OCI-LY1 (cell line): ENCODE measurements around the gene DZANK1.

Experiments used
- H2AFZ ChIP-seq: fragments of 200-600 bp; sonication (generic), shearing (Covaris generic); 2 replicates; pipeline ENCODE4 v1.6.0; 2014; ENCODE audit warnings: antibody characterized with exemption, mild to moderate bottlenecking, low read length
- H3F3A ChIP-seq: fragments of 200-600 bp; sonication (generic), shearing (Covaris generic); 2 replicates; pipeline ENCODE4 v1.6.0; 2014; ENCODE audit warnings: mild to moderate bottlenecking, antibody characterized with exemption, low read length, moderate library complexity; ENCODE audit not compliant: insufficient read depth
- H3K27ac ChIP-seq: fragments of 200-600 bp; sonication (generic); 2 replicates; pipeline ENCODE4 v1.5.1; 2014; ENCODE audit warnings: low read length, mixed run types, mild to moderate bottlenecking, low read depth; ENCODE audit not compliant: poor library complexity, severe bottlenecking
- H3K27me3 ChIP-seq: fragments of 200-600 bp; sonication (generic); 2 replicates; pipeline ENCODE4 v1.6.0; 2014; ENCODE audit warnings: antibody characterized with exemption, mild to moderate bottlenecking, low read length, moderate library complexity; ENCODE audit not compliant: insufficient read depth
- H3K36me3 ChIP-seq: fragments of 200-600 bp; sonication (generic); 2 replicates; pipeline ENCODE4 v1.6.1; 2014; ENCODE audit warnings: mild to moderate bottlenecking, antibody characterized with exemption, low read length, moderate library complexity, mixed read lengths; ENCODE audit not compliant: insufficient read depth
- H3K4me1 ChIP-seq: fragments of 200-600 bp; sonication (generic); 2 replicates; pipeline ENCODE4 v1.5.1; 2014; ENCODE audit warnings: mild to moderate bottlenecking, low read length, moderate library complexity; ENCODE audit not compliant: insufficient read depth, severe bottlenecking
- H3K4me2 ChIP-seq: fragments of 200-600 bp; sonication (generic), shearing (Covaris generic); 2 replicates; pipeline ENCODE4 v1.6.1; 2014; ENCODE audit warnings: low read length
- H3K4me3 ChIP-seq: fragments of 200-600 bp; sonication (generic); 2 replicates; pipeline ENCODE4 v1.5.1; 2014; ENCODE audit warnings: low read length, low read depth, mild to moderate bottlenecking, mixed read lengths; ENCODE audit not compliant: poor library complexity, severe bottlenecking
- H3K79me2 ChIP-seq: fragments of 200-600 bp; shearing (Covaris generic); 2 replicates; pipeline ENCODE4 v1.6.1; 2016; ENCODE audit warnings: mixed run types, low read length, mixed read lengths; ENCODE audit not compliant: insufficient read depth
- H3K9ac ChIP-seq: fragments of 200-600 bp; sonication (generic), shearing (Covaris generic); 2 replicates; pipeline ENCODE4 v1.6.1; 2014; ENCODE audit warnings: mild to moderate bottlenecking, low read length, mixed read lengths
- H3K9me2 ChIP-seq: fragments of 200-600 bp; sonication (generic), shearing (Covaris generic); 2 replicates; pipeline ENCODE4 v1.6.1; 2014; ENCODE audit warnings: low read depth, mild to moderate bottlenecking, low read length, mixed read lengths
- H3K9me3 ChIP-seq: fragments of 200-600 bp; shearing (Covaris generic); 2 replicates; pipeline ENCODE4 v1.6.1; 2014; ENCODE audit warnings: low read length, mixed read lengths
- H4K20me1 ChIP-seq: fragments of 200-600 bp; sonication (generic), shearing (Covaris generic); 2 replicates; pipeline ENCODE4 v1.6.0; 2016; ENCODE audit warnings: mild to moderate bottlenecking, low read length; ENCODE audit not compliant: insufficient read depth
- EZH2 ChIP-seq: fragments of 200-600 bp; sonication (generic), shearing (Covaris generic); IDR thresholded peaks from 2 replicates; pipeline ENCODE4 v1.8.0; 2017; ENCODE audit warnings: borderline replicate concordance, mixed run types, mild to moderate bottlenecking, antibody characterized with exemption, low read length, moderate library complexity, mixed read lengths
- TF ChIP-seq, protein P1 (sequence below): fragments of 200-600 bp; sonication (generic), shearing (Covaris generic); IDR thresholded peaks from 2 replicates; pipeline ENCODE4 v1.5.1; 2017; ENCODE audit warnings: mild to moderate bottlenecking, antibody characterized with exemption, low read length, moderate library complexity, mixed read lengths

DZANK1 gene

GRCh38 chr20:18513208-18513607, 46.4 kb upstream of the DZANK1 start:
- Histone ChIP-seq H3K27me3 (no peaks in the 10 kb centered on the region), H3K9me3 (no peaks in the 10 kb centered on the region), H4K20me1 (no peaks in the 10 kb centered on the region), H3K79me2 (peaks cover 3% of the 10 kb centered on the region; the same call in 1 of the 2 replicates), H3K4me2 (no peak overlapping the region), H3K36me3 (peaks cover 72% of the 10 kb centered on the region), H3K9me2 (no peaks in the 10 kb centered on the region), H2AFZ (no peak overlapping the region), H3K9ac (no peak overlapping the region), H3K27ac (no peak overlapping the region), H3K4me1 (peaks cover 13% of the 10 kb centered on the region), H3K4me3 (no peak overlapping the region), H3F3A (no peaks in the 10 kb centered on the region)
- no peak for TF ChIP-seq EZH2
- TF ChIP-seq, protein P1, sequence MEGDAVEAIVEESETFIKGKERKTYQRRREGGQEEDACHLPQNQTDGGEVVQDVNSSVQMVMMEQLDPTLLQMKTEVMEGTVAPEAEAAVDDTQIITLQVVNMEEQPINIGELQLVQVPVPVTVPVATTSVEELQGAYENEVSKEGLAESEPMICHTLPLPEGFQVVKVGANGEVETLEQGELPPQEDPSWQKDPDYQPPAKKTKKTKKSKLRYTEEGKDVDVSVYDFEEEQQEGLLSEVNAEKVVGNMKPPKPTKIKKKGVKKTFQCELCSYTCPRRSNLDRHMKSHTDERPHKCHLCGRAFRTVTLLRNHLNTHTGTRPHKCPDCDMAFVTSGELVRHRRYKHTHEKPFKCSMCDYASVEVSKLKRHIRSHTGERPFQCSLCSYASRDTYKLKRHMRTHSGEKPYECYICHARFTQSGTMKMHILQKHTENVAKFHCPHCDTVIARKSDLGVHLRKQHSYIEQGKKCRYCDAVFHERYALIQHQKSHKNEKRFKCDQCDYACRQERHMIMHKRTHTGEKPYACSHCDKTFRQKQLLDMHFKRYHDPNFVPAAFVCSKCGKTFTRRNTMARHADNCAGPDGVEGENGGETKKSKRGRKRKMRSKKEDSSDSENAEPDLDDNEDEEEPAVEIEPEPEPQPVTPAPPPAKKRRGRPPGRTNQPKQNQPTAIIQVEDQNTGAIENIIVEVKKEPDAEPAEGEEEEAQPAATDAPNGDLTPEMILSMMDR: no peak

DNA sequence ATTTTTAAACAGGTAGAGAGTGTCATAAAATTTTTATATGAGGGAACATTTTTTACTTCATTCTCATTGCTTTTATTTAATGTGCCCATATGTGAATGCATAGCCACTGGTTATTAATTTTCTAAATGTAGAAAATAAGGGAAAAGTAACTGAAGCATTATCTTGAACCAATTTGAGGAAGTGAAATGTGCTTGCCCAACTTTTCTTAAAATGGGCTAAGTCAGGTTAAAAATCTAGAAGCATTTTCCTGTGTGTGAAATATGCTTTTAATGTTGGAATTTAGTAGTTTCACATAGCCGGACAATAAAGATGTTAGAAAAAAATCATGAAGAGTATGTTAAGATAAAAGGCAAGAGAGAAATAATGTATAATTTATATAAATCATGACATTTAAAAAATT, 44.7 kb upstream of the DZANK1 start:
- no peak overlapping the region for H3K4me2 ChIP-seq
- no peaks in the 10 kb centered on the region for H3F3A ChIP-seq
- no peak for TF ChIP-seq EZH2
- TF ChIP-seq, protein P1: no peak
- H3K9me3 ChIP-seq: no peaks in the 10 kb centered on the region
- no peak overlapping the region for H3K27ac ChIP-seq
- H3K9me2 ChIP-seq: no peaks in the 10 kb centered on the region
- no peaks in the 10 kb centered on the region for H3K27me3 ChIP-seq
- H3K4me3 ChIP-seq: no peak overlapping the region
- H3K36me3 ChIP-seq: peaks cover 62% of the 10 kb centered on the region
- H3K9ac ChIP-seq: no peak overlapping the region
- H3K4me1 ChIP-seq: peaks cover 18% of the 10 kb centered on the region
- H3K79me2 ChIP-seq: peaks cover 6% of the 10 kb centered on the region; the same call in 1 of the 2 replicates
- no peak overlapping the region for H2AFZ ChIP-seq
- H4K20me1 ChIP-seq: no peaks in the 10 kb centered on the region

DNA sequence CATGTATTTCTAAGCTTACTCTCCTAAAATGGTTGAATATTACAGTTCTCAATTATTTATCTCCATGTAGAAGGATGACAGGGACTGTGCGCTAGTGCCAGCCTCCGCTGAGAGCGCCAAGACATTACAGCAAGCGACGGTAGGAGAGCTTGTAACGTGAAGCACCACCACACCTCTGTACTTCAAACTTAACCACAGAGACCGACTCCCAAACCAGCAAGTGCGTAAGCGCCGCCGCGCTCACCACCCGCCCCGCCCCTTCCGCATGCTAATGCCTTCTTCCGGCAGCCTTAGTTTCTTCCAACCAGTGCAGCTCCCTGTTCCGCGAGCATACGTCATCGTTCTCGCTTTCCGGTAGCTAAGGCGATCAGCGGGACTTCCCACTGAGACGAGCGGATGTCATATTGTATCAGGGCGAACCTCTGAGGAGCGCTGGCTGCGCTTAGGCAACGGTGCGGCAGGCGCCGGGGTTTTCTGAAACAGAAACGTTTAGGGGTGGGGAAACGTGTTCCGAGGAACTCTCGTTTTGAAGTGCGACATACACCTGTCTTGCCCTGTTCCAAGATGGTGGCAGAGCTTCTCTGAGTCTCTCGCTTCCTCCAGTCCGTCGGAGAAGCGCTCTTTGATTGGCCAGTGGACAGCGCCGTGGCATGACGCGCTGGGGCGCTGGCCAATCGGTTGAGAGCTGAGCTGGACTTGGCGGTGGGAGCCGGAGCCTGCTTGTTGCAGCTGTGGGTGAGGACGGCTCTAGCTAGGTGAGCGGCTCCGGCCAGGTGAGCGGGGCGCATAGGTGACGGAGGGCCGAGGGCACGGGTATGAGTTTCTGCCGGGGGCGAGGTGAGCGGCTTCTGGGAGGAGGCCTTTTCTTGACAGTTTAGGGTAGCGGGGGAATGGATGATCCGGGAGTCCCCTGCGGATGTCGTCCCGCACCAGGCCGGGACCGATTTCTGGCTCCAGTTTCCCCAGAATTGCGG, 40.7 kb upstream of the DZANK1 start, which contains the start of gene SEC23B:
Gene SEC23B (plus strand): TSS at position 723 of the 974 bp plus-strand sequence. CDS start 2,896 bp downstream, outside the sequence.
- Histone ChIP-seq H2AFZ (peak within 1 kb of the TSS; percentile 11; the same call in 1 of the 2 replicates), H4K20me1 (no peaks in the 10 kb centered on the region), H3K4me3 (peak within 1 kb of the TSS; percentile 78), H3K4me2 (peak within 1 kb of the TSS; percentile 93), H3K27ac (peak within 1 kb of the TSS; percentile 91), H3K4me1 (peaks cover 21% of the 10 kb centered on the region), H3K79me2 (peaks cover 6% of the 10 kb centered on the region; the same call in 1 of the 2 replicates), H3K9me3 (no peaks in the 10 kb centered on the region), H3F3A (no peaks in the 10 kb centered on the region), H3K36me3 (peaks cover 25% of the 10 kb centered on the region; the same call in 1 of the 2 replicates), H3K9me2 (no peaks in the 10 kb centered on the region), H3K9ac (peak within 1 kb of the TSS; percentile 65), H3K27me3 (no peaks in the 10 kb centered on the region)
- TF ChIP-seq, protein P1: no peak
- no peak for TF ChIP-seq EZH2
